Myocyte (in vitro differentiated cells): Measurements from ENCODE around the gene HRC. TPM values are rescaled to one million over a fixed set of nuclear protein-coding genes. Genes with fewer than 3 reads are reported as not detected.
A peak's percentile ranks its signal among the peaks of the same experiment; 100 is the strongest.

ENCODE experiments used
- DNase-seq: peaks from one replicate; pipeline ENCODE4 v3.0.0-alpha.2; 2012; ENCODE audit warnings: low read depth
- total RNA-seq: library from RNA; depleted of rRNA; stranded (reverse); fragments of >200 nt; gene quantifications from 2 replicates; pipeline ENCODE4 v1.2.3, GENCODE V29; 2014

Gene HRC
- total RNA-seq, 1 donor from 2014 or later = 578 TPM

GRCh38 chr19:49116544-49116943 is 38.7 kb downstream of the HRC start:
- DNase-seq = no peak

DNA sequence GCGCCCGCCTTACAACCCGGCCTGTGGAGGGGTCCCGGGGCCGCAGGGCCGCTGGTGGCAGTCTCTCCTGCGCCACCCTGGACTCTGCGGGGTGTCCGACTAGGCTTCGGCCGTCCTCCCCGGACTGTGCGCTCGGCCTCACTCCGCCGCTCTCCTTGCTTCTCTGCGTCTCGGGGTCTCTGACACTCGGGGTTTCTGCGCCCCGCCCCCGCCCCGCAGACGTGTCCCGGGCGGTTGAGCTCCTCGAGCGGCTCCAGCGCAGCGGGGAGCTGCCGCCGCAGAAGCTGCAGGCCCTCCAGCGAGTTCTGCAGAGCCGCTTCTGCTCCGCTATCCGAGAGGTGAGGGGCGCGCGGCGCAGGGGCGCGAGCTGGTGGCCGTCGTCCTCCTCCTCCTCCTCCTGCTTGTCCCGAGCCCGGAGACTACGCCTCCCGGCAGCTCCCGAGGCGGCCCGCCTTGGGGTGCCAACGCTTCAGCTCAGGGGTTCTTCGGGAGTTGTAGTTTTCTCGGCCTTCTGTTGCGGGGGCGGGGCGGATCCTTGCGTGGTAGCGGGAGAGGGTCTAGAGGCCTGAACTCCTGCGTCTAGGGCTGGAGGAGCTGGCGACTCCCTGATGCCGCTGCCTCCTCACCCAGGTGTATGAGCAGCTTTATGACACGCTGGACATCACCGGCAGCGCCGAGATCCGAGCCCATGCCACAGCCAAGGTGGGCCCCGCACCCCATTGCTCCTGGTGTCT is 40.4 kb downstream of the HRC start:
- peak; percentile 67 for DNase-seq

- peak; percentile 77 for DNase-seq
Measured at GRCh38 chr19:49113762-49114629, 41.2 kb downstream of the HRC start, which contains the start of gene LIN7B. LIN7B (plus strand) TSS chr19:49114370; CDS start chr19:49114405, 35 bp downstream.

GRCh38 chr19:49111218-49111998 is 43.8 kb downstream of the HRC start:
- no peak for DNase-seq

- DNase-seq = peak; percentile 25
Measured at GRCh38 chr19:49110567-49110966, 44.6 kb downstream of the HRC start.

DNA sequence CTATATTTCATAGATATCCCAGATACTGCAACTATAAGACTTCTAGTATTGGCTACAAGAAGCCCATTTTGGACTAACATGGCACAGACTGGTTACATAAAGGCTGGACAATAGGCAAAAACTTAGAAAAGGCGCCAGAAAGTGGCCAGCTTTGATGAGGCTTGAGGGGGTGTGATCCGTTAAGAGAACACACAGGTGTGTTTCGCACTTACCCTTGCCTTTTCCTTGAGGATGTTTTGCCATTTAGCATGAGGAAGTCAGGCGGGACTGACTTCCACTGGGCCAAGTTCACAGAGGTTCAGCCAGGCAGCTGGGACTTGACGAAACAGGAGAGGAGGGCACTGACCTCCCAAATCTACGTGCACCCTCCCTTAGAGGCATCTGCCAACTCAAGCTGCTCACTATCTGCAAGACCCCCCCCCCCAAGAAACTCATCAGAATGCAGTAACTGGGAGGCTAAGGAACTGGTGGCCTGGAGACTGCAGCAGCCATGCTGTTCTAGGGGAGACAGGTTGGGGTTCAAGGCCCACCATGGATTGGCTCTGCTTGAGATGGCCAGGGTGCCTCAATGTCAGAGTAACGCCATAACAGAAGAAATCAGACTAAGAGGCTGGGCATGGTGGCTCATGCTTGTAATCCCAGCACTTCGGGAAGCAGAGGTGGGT is 45.5 kb downstream of the HRC start:
- DNase-seq = no peak

- no peak for DNase-seq
Measured at GRCh38 chr19:49109051-49109450, 46.1 kb downstream of the HRC start.

DNA sequence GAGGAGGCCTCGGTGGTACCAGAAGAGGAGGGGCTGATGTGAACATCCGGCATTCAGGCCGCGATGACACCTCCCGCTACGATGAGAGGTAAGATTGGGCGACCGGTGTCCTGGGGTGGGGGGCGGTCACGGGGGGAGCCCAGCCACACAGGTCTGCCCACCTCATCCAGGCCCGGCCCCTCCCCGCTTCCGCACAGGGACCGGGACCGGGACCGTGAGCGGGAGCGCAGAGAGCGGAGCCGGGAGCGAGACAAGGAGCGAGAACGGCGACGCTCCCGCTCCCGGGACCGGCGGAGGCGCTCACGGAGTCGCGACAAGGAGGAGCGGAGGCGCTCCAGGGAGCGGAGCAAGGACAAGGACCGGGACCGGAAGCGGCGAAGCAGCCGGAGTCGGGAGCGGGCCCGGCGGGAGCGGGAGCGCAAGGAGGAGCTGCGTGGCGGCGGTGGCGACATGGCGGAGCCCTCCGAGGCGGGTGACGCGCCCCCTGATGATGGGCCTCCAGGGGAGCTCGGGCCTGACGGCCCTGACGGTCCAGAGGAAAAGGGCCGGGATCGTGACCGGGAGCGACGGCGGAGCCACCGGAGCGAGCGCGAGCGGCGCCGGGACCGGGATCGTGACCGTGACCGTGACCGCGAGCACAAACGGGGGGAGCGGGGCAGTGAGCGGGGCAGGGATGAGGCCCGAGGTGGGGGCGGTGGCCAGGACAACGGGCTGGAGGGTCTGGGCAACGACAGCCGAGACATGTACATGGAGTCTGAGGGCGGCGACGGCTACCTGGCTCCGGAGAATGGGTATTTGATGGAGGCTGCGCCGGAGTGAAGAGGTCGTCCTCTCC is 47.4 kb downstream of the HRC start:
- no peak for DNase-seq

GRCh38 chr19:49106648-49107135 is 48.5 kb downstream of the HRC start:
- peak; percentile 50 for DNase-seq

DNA sequence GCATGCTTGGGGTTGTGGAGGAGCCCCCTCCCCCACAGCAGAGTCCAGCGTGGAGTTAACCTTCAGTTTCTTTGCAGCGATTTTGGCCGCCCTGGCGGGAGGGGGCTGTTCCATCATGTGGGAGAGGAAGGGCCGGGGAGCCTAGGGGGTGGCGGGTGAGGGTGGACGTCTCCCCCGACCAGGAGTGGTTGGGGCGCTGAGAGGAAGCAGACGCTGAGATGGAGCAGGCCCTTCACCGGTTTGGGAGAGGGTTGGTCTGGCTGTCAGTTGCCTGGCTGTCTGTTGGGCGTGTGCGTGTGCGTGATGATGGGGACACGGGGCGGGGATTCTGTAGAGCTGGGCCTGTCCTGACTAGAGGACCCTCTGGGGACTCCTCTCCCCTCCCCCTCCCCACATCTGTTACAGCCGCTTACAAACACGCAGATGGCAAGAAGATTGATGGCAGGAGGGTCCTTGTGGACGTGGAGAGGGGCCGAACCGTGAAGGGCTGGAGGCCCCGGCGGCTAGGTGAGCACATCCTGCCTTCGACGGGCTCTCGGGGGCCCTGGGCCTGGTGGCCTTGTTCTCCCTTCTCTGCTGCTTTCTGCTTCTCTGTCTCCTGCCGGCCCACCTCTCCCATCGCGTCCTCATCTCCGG is 50.8 kb downstream of the HRC start:
- DNase-seq = no peak

- no peak for DNase-seq
Measured at GRCh38 chr19:49103331-49104085, 51.7 kb downstream of the HRC start.

GRCh38 chr19:49102303-49102702 is 52.9 kb downstream of the HRC start:
- no peak for DNase-seq

Other genes starting within 250 kb of the HRC start
- gene DHDH, start 221.7 kb downstream of the HRC start, total RNA-seq = 0.32 TPM in 1 of 2 replicates, not detected in the other
- gene BAX, start 200.5 kb downstream of the HRC start, total RNA-seq = 59.7 and 78.0 TPM in 2 replicates
- 1,692 and 1,792 TPM in 2 replicates for gene FTL, start 190.1 kb downstream of the HRC start, total RNA-seq
- 358 and 408 TPM in 2 replicates for gene GYS1, start 162.1 kb downstream of the HRC start, total RNA-seq
- gene RUVBL2, start 161.5 kb downstream of the HRC start, total RNA-seq = 94.7 and 106 TPM in 2 replicates
- not detected in 2 replicates for gene LHB, start 138.3 kb downstream of the HRC start, total RNA-seq
- not detected in 2 replicates for gene CGB3, start 131.1 kb downstream of the HRC start, total RNA-seq
- not detected in 2 replicates for gene CGB2, start 123.5 kb downstream of the HRC start, total RNA-seq
- not detected in 2 replicates for gene CGB1, start 118.5 kb downstream of the HRC start, total RNA-seq
- gene CGB5, start 111.5 kb downstream of the HRC start, total RNA-seq = not detected in 2 replicates
- gene CGB8, start 106.3 kb downstream of the HRC start, total RNA-seq = not detected in 2 replicates
- gene CGB7, start 97.6 kb downstream of the HRC start, total RNA-seq = 0.29 TPM in 1 of 2 replicates, not detected in the other
- not detected in 2 replicates for gene NTF4, start 90.6 kb downstream of the HRC start, total RNA-seq
- gene KCNA7, start 82.7 kb downstream of the HRC start, total RNA-seq = 0.21 and 1.3 TPM in 2 replicates
- 312 and 331 TPM in 2 replicates for gene SNRNP70, start 69.9 kb downstream of the HRC start, total RNA-seq
- 22.1 and 44.2 TPM in 2 replicates for gene LIN7B, start 41.0 kb downstream of the HRC start, total RNA-seq
- gene C19orf73, start 36.3 kb downstream of the HRC start, total RNA-seq = not detected in 2 replicates
- gene PPFIA3, start 35.9 kb downstream of the HRC start, total RNA-seq = 10.2 and 12.5 TPM in 2 replicates
- 14.3 and 18.6 TPM in 2 replicates for gene TRPM4, start 2.4 kb upstream of the HRC start, total RNA-seq
- 0.51 and 2.0 TPM in 2 replicates for gene SLC6A16, start 169.8 kb upstream of the HRC start, total RNA-seq
- gene CD37, start 180.0 kb upstream of the HRC start, total RNA-seq = not detected in 2 replicates
- gene TEAD2, start 207.0 kb upstream of the HRC start, total RNA-seq = 43.8 and 45.3 TPM in 2 replicates
- gene DKKL1, start 208.5 kb upstream of the HRC start, total RNA-seq = 0.36 and 2.4 TPM in 2 replicates
- not detected in 2 replicates for gene KASH5, start 232.9 kb upstream of the HRC start, total RNA-seq